NK-92 (cell line): ENCODE measurements around the gene MAFG.

Source experiments
- DNase-seq: peaks from one replicate; lab custom pipeline; 2025; ENCODE audit not compliant: unreplicated experiment; lab: John Stamatoyannopoulos, UW

Gene MAFG

DNA sequence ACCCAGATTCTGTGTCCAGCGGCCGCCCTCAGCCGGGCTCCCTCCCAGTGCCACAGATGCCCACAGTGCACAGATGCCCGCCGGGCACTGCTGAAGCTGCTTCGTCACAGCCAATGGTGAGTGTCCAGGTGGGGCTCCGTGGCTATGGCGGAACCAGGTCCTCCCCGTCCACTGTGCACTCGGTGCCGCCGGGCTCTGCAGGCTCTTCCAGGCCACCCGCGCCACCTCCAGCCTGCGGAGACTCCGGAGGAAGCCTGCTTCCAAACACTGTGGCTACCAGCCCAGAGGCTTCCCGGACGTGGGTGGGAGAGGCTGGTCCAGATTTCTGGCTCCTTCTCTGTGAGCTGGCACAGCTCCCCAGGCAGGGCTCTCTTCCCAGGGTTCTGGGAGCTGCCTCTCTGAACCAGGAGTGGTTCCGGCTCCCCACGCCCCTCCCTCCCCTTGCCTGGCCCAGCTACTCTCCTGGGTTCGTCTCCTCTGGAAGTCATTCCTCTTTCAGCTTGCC lies 12.4 kb upstream of the MAFG start:
- DNase-seq, result no peak

DNA sequence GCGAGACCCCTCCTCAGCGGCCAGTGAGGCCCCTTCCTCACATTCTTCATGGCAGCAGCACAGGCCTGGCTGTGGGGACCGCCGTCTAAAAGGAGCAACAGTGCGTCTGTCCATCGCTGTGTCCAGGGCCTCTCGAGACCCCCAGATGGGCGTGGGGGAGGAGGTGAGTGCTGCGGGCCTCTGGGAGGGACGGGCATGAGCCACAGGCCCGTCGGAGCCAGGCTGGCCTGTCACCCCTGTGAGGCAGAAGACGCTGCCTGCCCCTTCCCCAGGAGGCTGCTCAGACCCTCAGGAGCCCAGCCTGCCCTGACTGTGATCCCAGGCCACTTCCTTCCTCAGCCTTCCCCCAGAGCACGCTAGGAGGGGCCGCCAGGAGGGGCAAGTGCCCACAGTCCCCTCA lies 11.7 kb upstream of the MAFG start:
- DNase-seq, result no peak

DNA sequence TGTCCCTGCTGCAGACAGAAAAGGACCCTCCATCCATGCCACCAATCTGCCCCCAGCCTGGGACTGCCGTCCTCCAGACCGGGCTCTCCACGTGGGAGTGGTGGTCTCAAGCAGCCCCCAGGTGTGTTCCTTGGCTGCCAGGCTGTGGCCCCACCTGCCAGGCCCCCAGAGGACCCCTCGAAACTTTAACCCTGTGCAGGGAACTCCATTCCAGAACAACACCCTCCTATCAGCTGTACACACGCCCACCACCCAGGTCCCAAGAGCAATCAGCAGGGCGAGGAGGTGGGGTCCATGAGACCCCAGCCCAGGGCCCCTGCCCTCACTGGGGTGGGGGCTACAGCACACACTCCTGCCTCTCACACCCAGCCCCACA lies 8.2 kb upstream of the MAFG start:
- no peak for DNase-seq

DNA sequence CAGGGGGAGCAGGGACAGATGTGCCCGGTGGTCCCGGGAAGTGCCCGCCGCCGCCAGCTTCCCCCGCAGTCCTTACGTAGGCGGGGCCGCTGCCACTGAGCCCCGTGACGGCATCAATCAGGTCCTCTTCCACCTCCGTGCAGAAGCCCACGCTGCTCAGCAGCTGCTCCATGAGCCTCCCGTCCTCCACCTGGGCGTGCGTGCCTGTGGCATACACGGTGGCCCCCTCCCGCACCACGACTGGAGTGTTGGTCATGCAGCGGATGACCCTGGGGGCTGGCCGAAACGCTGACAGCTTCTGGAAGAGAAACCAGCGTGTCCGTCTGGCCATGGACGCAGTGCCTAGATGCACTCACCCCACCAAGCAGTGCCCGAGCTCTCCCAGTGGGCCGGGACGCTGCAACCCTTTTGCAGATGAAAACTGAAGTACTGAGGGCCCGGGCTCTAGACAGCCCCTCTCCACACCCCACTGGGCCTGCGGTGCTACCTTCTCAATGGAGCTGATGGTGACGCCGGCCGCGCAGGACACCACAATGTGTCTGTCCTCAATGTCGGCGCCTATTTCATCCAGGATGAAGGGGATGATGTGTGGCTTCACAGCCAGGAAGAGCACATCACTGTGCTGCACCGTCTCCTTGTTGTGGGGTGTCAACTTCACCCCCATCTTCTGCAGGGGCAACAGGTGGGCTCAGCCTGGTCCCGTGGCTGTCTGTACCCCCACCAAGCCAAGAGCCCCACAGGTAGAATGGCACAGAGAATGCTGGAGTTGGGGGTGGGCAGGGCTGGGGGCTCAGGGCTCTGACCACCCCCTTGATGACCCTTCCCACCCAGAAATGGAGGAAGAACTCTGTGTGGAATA lies 7.5 kb upstream of the MAFG start:
- DNase-seq, result no peak

DNA sequence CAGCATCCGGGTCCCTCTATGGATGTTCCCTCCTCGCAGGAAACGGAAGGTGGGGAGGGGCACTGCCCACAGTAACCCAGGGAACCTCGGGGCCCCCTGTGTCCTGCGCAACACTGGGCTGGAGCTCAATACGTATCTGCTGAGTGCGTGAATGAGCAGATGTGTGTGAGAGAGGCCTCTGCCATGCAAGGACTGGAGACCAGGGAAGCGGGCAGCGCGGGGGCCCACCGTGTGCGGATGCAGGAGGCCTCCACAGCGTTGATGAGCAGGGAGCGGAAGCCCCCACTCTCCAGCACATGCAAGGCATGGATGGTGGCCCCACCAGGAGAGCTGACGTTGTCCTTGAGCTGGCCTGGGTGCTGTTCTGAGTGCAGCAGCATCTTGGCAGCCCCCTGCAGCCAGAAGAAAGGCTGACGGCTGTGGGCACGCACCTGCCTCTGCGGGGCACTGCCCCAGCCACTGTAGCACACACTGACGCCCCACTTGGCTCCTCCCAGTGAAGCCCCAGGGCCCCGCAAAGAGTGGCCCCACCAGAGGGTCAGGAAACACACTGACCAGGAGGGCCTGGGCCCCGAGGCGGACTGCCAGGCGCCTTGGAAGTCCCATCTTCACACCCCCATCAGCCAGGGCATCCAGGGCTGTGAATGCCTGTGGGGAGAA lies 6.7 kb upstream of the MAFG start:
- no peak for DNase-seq

DNA sequence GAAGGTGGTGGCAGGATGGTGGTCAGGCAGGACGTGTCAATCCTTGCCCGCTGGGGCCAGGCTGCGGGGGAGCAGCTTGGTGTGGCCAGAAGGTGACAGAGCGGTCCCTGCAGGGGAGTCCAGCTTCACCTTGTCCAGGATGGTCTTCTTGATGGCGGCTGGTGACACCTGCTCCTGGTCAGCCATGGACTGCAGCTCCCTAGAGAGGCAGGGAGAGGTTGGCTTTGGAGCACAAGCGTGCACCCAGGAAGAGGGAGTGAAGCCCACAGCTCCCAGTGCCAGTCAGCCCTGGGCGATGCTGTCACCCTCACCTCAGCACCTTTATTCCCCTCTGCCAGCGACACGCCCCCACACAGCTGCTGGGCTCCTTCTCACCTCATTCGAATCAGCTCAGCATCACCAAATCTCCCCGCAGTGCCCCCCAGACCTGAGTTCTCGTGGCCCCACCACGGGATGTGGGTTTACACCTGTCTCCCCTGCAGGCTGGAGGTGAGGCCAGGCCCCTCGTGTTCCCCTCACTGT lies 5.7 kb upstream of the MAFG start:
- DNase-seq, result no peak

DNA sequence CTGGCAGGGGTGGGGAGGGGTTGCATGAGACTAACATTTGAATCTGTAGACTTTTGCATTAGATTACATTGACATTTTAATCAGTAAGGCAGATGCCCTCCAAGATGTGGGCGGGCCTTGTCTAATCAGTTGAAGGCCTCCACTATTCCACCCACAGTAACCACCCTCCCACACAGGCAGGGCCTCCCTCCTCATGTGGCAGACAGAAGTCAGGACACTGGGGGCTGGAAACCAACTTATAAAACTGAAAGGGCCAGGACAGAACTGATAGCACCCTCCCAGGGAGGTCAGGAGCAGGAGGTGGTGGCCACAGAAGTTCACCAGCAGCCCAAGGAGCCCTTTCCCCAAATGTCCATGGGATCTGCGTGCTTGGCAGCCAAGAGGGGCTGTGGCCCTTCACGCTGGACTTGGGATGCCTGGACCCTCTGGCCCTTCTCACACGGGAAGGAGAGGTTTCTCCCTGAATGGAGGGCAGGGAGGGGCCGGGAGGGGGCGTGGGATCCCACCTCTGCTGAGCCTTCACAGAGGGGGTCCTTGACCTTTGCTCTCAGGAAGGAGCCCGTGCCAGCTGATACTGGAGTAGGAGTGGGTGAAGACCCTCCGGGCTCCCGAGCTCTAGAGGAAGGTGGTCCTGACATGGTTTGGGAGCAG lies 4.9 kb upstream of the MAFG start:
- DNase-seq, result no peak

DNA sequence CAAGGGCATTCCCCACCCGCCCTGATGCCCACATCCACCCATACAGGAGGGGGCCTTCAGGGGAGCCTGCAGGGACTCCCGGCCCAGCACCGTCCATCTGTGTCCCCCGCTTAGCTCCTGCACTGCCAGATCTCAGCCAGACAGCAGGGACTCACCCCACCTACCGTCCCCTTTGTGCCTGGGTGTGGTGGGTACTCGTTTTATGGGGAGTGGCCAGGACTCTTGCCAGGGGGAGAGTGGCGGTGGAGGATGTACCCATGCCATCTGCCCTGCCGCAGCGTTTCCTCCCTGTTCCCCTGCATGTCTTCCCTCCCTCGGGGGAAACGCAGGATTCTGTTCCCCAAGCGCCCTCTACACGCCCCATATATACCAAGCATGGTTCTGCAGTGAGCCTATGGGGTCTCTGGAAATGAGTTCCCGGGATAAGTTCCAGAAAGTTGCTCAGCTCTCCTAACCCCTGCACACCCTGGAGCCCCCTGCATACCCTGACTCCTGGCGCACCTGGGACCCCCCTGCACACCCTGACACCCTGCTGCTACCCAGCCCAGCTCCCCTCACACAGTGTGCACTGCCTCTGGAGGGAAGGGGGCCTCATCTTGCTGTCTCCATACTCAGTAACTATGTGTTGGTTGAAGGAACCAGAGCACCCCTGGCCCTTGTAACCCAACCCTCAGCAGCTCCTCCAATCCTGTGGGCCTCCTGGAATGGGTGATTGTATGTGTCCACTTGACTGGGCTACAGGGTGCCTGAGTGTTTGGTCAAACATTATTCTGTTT lies 4.2 kb upstream of the MAFG start:
- no peak for DNase-seq

DNA sequence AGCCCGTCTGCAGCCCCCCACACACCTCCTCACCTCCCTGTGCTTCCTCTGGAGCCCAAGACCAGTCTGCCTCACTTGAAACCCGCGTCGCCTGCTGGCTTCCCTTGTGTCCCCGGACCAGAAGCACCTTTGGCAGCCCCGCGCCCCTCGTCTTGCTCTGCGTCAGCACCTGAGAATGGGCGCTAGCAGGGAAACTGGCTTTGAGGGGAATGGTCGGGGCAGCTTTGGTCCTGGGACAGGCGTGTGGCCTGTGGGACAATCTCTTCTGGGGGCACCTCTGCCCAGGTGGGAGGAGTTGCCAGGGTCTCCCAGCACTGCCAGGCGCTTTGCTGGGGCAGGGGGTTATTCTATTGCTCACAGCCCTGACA lies 3.6 kb upstream of the MAFG start:
- DNase-seq, result no peak

DNA sequence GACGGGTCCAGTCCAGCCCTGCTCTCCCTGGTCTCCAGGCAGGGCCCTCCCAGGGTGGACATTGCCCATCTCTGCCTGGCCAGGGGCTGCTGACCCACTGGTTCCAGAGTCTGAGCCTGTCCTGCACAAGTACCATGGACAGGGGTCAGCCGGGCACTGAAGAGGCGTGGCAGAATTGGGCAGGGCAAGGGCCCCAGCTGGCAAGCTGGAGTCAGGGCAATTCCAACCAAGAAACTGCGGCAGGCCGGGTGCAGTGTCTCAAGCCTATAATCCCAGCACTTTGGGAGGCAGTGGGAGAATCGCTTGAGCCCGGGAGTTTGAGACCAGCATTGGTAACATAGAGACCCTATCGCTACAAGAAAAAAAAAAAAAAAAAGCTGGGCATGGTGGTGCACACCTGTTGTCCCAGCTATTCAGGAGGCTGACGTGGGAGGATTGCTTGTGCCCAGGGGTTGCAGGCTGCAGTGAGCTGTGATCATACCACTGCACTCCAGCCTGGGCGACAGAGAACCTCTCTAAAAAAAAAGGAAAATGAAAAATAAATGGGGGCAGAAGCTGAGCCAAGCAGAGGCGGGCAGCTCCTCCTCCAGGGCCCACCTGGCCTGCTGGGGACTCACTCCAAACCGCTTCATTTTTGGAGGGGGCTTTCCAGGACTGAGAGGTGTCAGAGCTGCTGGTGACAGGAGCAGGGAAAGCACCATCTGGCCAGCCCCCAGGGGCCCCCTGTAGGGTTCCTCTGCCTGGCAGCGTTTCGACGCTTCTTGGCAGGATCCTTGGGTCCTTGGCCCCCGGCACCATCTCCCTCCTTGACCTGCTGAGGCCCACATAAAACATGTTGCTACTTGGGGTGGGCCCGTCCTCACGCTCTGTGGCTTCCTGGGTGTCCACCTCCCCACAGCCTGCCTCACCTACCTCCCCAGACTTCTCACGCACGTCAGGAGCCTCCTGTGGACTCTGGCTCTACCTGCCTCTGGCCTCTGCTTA lies 2.9 kb upstream of the MAFG start:
- no peak for DNase-seq

DNA sequence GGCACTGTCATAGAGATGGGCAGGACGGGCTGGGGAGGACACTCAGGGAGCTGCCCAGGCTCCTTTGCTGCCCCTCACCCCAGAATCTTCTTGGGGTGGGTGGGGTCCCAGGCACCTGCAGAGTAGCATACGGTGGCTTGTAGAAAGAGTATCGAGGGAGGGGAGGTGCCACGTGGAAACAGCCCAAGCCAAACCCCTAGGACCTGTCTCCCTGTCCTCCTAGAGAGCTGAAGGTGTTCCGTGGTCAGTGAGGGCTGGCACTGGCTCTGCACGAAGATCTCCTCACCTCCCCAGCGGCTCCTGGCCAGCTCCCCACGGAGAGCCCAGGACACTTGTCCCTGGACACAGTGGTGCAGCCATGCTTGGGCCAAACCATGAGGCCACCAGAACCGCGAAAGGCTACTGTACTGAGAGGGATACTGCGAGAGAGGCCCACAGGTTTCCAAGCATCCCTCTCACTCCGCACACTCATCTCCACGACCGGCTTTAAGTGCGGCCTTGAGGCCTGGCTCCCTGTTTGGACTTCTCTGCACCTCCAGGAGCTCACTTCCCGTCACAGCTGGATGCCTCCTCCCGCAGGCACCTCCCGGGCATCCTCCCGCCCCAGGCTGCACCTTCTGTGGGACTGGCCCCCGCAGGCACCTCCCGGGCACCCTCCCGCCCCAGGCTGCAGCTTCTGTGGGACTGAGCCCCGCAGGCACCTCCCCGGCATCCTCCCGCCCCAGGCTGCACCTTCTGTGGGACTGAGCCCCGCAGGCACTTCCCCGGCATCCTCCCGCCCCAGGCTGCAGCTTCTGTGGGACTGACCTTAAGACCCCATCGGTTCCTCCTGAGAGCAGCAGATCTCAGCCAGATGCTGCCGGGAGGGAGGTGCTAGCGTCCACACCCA lies 2.0 kb upstream of the MAFG start:
- DNase-seq, result no peak

DNA sequence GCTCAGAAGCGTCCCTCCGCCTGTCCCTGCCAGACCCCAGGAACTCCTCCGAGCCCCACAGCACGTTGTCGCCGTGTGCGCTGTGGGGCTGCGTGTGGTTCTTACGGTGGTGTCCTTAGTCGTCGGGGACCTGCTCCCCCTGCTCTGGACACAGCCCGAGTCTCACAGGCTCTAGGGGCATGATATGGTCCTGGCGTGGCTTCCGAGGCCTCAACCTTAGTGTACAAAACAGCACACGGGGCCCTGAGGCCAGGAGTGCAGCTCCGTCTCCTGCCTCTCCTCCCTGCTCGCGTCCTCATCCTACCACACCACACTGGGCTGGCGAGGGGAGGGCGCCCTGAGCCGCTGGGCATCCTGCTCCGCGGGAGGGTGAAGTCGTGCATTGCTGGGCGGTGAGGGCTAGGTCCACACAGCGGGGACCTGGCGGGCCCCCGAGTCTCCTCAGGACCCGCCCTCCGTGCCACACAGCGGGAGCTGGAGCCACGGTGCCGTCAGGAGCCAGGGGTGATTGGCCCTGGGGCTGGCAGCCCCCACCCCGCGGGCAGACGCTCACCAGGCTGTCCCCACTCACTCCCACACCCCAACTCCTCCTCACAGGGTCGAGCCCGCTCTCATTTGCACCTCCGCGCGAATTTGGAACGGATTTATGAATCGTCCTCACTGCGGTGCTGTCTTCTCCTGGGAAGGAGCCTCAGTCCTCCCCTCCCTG lies 1.2 kb upstream of the MAFG start:
- DNase-seq, result no peak

DNA sequence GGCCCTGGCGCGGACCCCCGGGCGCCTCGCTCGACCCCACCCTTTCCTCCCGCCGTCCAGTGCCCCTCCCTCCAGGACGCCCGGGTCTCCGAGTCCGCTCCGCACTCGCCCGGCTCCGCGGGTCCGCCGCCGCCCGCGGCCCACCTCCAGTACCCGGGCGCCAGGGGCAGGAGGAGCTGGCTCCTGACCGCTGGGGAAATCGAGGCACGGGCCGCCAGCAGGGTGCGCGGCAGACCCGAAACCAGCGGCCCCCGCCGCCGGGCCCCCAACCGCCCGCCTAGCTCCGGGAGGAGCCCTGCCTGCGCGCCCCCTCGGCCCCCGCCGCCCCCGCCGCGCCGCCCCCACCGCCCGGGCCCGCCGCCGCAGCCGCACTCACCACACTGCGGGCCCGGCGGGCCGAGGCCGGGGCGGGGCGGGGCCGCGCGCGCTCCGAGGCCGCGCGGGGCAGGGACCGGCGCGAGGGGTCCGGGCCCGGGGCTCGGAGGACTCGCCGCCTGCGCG lies 333 bp downstream of the MAFG start:
- no peak for DNase-seq

DNA sequence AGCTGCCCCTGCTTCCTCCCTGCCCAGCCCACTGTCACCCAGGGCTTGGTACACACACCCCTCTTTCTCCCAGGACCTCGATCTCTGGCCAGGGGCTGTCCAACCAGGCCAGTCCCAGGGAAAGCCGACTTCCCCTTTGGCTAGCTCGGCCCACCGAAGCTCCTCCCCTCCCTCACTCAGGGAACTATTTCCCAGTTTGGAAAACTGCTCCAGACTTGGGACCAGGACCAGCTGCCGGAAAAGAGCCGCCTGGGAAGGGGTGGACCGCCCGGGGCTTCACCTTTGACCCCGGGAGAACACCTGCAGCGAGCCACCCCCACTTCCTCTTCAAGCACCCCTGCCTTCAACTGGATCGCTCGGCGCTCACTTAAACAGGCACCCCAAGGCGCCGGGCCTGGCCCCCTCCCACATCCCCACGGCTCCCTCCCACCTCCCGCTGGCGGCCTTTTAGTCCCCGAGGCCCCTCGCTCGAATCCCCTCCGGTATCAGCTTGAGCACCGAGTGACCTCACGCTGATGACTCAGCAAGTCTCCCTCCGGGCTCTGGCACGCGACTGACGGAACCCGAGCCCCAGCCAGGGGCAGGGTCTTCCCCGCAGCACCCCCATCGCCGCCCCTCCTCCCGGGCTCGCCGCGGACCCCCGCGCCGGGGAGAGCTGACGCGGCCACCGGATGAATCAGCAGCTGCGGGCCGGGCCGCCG lies 934 bp downstream of the MAFG start:
- no peak for DNase-seq

DNA sequence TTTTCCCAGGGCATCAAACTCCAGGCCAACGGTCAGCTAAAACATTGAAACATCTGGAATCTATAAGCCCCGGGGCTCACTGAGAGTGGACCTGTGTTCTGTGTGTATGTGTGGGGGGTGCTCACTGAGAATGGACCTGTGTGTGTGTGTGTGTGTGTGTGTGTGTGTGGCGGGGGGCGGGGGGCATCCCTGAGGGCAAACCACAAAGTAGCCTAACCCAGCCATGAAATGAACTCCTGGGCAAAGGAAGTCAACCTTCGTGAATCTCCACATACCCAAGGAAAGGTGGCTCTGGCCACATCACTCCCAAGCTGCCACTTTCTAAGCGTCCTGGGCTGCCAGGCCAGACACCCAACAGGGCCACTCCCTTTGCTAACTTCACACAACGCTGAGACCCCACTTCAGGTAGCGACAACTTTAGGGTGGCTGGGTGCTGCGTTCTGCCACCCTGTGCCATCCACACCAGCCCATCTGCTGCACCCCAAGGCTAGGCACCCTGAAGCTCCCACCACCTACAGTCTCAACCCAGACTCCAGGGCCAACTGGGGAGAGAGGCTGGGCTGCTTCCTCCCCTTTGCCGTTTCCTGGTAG lies 1.6 kb downstream of the MAFG start:
- no peak for DNase-seq

DNA sequence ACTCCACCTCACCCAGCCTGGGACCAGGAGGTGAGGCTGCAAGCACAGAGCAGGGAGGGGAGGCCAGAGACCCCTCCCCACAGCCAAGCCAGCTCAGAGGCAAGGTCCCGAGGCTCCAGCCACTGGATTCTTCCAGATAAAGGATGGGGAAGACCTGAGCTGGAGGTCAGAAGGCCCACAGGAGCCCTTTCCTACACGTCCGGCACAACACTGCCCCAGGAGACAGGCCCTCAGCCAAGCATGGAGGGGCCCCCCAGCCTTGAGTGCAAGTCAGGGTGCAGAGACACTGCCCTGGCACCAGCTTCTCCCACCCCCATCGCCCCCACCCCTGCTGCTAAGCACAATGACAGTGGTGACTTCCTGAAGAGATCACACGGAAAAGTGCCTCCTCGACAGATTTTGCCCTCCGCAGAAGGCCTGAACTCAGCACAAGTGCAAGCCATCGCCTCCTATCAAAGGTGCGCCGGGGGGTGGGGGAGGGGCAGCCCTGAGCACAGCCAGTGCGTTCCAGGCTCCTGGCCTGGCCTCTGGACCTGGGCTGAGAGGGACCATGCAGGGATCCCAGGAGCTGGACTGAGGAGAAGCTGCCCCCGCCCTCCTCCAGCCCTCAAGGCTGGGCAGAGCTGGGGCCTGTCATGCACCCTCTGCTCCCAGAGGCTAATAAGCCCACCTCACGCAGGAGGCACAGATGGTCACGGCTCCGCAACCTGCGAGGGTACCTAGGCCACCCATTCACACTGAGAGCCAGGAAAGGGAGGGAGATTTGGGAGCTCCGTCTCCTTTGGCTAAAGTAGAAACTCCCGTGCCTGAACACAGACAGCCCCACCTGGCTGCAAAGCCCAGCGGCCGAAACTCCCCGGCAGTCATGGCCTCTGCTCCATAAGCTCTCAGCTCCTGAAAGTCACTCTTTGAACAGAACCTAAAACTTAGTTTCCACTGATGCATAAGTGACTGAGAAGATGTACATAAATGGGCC lies 2.7 kb downstream of the MAFG start:
- no peak for DNase-seq
